ENCODE results near the gene ENPP5.

GRCh38 chr6:46208303-46208702, 37.5 kb upstream of the ENPP5 start:
- TF ChIP-seq CTCF (conservative IDR thresholded peaks at IDR 0.05; ENCODE audit: low read length), result no peak
- TF ChIP-seq EZH2phosphoT487 (IDR thresholded peaks at IDR 0.05; ENCODE audit: borderline replicate concordance, low read depth, low read length), result no peak
